Inflammatory macrophage treated with lipopolysaccharide for 4 hours (primary cell): ENCODE measurements around the gene DRGX.

Experiments used
- DNase-seq: peaks from one replicate; pipeline ENCODE4 v3.0.0-alpha.2; 2020

DRGX gene

GRCh38 chr10:49334964-49335363 lies 60.9 kb downstream of the DRGX start:
- no peak for DNase-seq

- no peak for DNase-seq
These were observed 62.7 kb downstream of the DRGX start for GRCh38 chr10:49333192-49333591.

GRCh38 chr10:49332768-49333167 lies 63.1 kb downstream of the DRGX start:
- DNase-seq, result no peak

- no peak for DNase-seq
These were observed 63.6 kb downstream of the DRGX start for GRCh38 chr10:49332333-49332732.

GRCh38 chr10:49331431-49331830 lies 64.5 kb downstream of the DRGX start:
- no peak for DNase-seq

GRCh38 chr10:49330127-49330665 lies 65.7 kb downstream of the DRGX start:
- DNase-seq, result no peak

- peak; percentile 47 for DNase-seq
These were observed 66.8 kb downstream of the DRGX start for GRCh38 chr10:49329146-49329505.

- DNase-seq, result no peak
These were observed 67.3 kb downstream of the DRGX start for GRCh38 chr10:49328401-49329145.

GRCh38 chr10:49327036-49327813 lies 68.7 kb downstream of the DRGX start:
- no peak for DNase-seq

- no peak for DNase-seq
These were observed 69.7 kb downstream of the DRGX start for GRCh38 chr10:49325916-49326783.

GRCh38 chr10:49325131-49325915 lies 70.6 kb downstream of the DRGX start:
- DNase-seq, result no peak

GRCh38 chr10:49324711-49325110 lies 71.2 kb downstream of the DRGX start:
- peak; percentile 60 for DNase-seq

GRCh38 chr10:49323896-49324270 lies 72.0 kb downstream of the DRGX start:
- DNase-seq, result no peak

- peak; percentile 30 for DNase-seq
These were observed 72.6 kb downstream of the DRGX start for GRCh38 chr10:49323171-49323895.

GRCh38 chr10:49322371-49323170 lies 73.3 kb downstream of the DRGX start:
- no peak for DNase-seq

- no peak for DNase-seq
These were observed 74.9 kb downstream of the DRGX start for GRCh38 chr10:49321021-49321420.

- DNase-seq, result no peak
These were observed 75.7 kb downstream of the DRGX start for GRCh38 chr10:49320191-49320590.

GRCh38 chr10:49319206-49319605 lies 76.7 kb downstream of the DRGX start:
- peak; percentile 64 for DNase-seq

GRCh38 chr10:49318755-49319154 lies 77.1 kb downstream of the DRGX start:
- no peak for DNase-seq

- no peak for DNase-seq
These were observed 77.9 kb downstream of the DRGX start for GRCh38 chr10:49318028-49318427.

- peak; percentile 46 for DNase-seq
These were observed 81.1 kb downstream of the DRGX start for GRCh38 chr10:49314806-49315205.
